DOHH2 (cell line): ENCODE measurements around the gene S100A14.

ENCODE experiments used
- H3F3A ChIP-seq: fragments of 200-600 bp; sonication (generic), shearing (Covaris generic); 2 replicates; pipeline ENCODE4 v1.6.0; 2016; ENCODE audit warnings: antibody characterized with exemption, mild to moderate bottlenecking; ENCODE audit not compliant: control insufficient read depth, insufficient read depth
- H3K27ac ChIP-seq: fragments of 200-600 bp; sonication (generic); 2 replicates; pipeline ENCODE4 v1.5.1; 2014; ENCODE audit warnings: low read depth, mild to moderate bottlenecking, low read length, moderate library complexity
- H3K27me3 ChIP-seq: fragments of 200-600 bp; sonication (generic); 2 replicates; pipeline ENCODE4 v1.6.1; 2014; ENCODE audit warnings: mild to moderate bottlenecking, low read length, mixed read lengths; ENCODE audit not compliant: control insufficient read depth
- H3K36me3 ChIP-seq: fragments of 200-600 bp; sonication (generic); 2 replicates; pipeline ENCODE4 v1.6.1; 2014; ENCODE audit warnings: mild to moderate bottlenecking, low read length, moderate library complexity, mixed read lengths; ENCODE audit not compliant: control insufficient read depth
- H3K4me1 ChIP-seq: fragments of 200-600 bp; sonication (generic); 2 replicates; pipeline ENCODE4 v1.6.1; 2014; ENCODE audit warnings: mild to moderate bottlenecking, low read length, mixed read lengths; ENCODE audit not compliant: control insufficient read depth
- H3K4me2 ChIP-seq: fragments of 200-600 bp; sonication (generic); 2 replicates; pipeline ENCODE4 v1.6.0; 2014; ENCODE audit warnings: mild to moderate bottlenecking, low read length, moderate library complexity
- H3K4me3 ChIP-seq: fragments of 200-600 bp; sonication (generic); 2 replicates; pipeline ENCODE4 v1.5.1; 2014; ENCODE audit warnings: mild to moderate bottlenecking, low read length, mixed read lengths
- H3K79me2 ChIP-seq: fragments of 200-600 bp; sonication (generic); 2 replicates; pipeline ENCODE4 v1.6.1; 2014; ENCODE audit warnings: mild to moderate bottlenecking, low read length, mixed read lengths; ENCODE audit not compliant: control insufficient read depth
- H3K9me2 ChIP-seq: fragments of 200-600 bp; sonication (generic); replicated peaks from 2 replicates; pipeline ENCODE4 v1.6.1; 2014; ENCODE audit warnings: mild to moderate bottlenecking, low read length, mixed read lengths; ENCODE audit not compliant: control insufficient read depth
- H3K9me3 ChIP-seq: fragments of 200-600 bp; sonication (generic); 2 replicates; pipeline ENCODE4 v1.6.1; 2014; ENCODE audit warnings: antibody characterized with exemption, low read length, mixed read lengths; ENCODE audit not compliant: control insufficient read depth, insufficient read depth
- H4K20me1 ChIP-seq: fragments of 200-600 bp; sonication (generic); 2 replicates; pipeline ENCODE4 v1.6.0; 2014; ENCODE audit warnings: low read depth, mild to moderate bottlenecking, antibody characterized with exemption, low read length, moderate library complexity; ENCODE audit not compliant: control insufficient read depth, insufficient read depth
- CTCF ChIP-seq: fragments of 200-600 bp; sonication (generic); IDR thresholded peaks from one replicate; pipeline ENCODE4 v1.5.1; 2014; ENCODE audit warnings: antibody characterized with exemption, mild to moderate bottlenecking, low read depth, low read length; ENCODE audit not compliant: poor library complexity, severe bottlenecking
- EZH2phosphoT487 ChIP-seq: fragments of 200-600 bp; sonication (generic); IDR thresholded peaks from 2 replicates; pipeline ENCODE4 v1.6.1; 2017; ENCODE audit warnings: borderline replicate concordance, mild to moderate bottlenecking, antibody characterized with exemption, low read length, moderate library complexity, mixed read lengths

Gene S100A14

GRCh38 chr1:153633754-153634665 lies 17.9 kb upstream of the S100A14 start, which contains the start of gene CHTOP:
Gene CHTOP (plus strand): TSS chr1:153634066. CDS start chr1:153636589, 2,523 bp downstream.
- H3K79me2 ChIP-seq: peaks cover 42% of the 10 kb centered on the region
- H3K9me2 ChIP-seq: no peaks in the 10 kb centered on the region
- H3K27me3 ChIP-seq: no peaks in the 10 kb centered on the region
- H3K27ac ChIP-seq: peak within 1 kb of the TSS; percentile 98
- H3K4me2 ChIP-seq: peak within 1 kb of the TSS; percentile 66
- H3K9me3 ChIP-seq: no peaks in the 10 kb centered on the region
- no peaks in the 10 kb centered on the region for H4K20me1 ChIP-seq
- peaks cover 3% of the 10 kb centered on the region; the same call in 1 of the 2 replicates for H3F3A ChIP-seq
- H3K36me3 ChIP-seq: peaks cover 41% of the 10 kb centered on the region
- H3K4me1 ChIP-seq: peaks cover 15% of the 10 kb centered on the region
- peak within 1 kb of the TSS; percentile 88 for H3K4me3 ChIP-seq
- no peak for TF ChIP-seq CTCF
- TF ChIP-seq EZH2phosphoT487: no peak

GRCh38 chr1:153633161-153633753 lies 17.1 kb upstream of the S100A14 start:
- H3K36me3 ChIP-seq: peaks cover 34% of the 10 kb centered on the region
- peak overlapping the region; percentile 66 for H3K4me2 ChIP-seq
- H3K27ac ChIP-seq: no peak overlapping the region
- peaks cover 3% of the 10 kb centered on the region; the same call in 1 of the 2 replicates for H3F3A ChIP-seq
- no peaks in the 10 kb centered on the region for H3K9me3 ChIP-seq
- peaks cover 22% of the 10 kb centered on the region for H3K4me1 ChIP-seq
- H3K4me3 ChIP-seq: peak overlapping the region; percentile 88
- peaks cover 41% of the 10 kb centered on the region for H3K79me2 ChIP-seq
- no peaks in the 10 kb centered on the region for H3K27me3 ChIP-seq
- no peaks in the 10 kb centered on the region for H4K20me1 ChIP-seq
- TF ChIP-seq EZH2phosphoT487 (no peak), CTCF (no peak)
- no peaks in the 10 kb centered on the region for H3K9me2 ChIP-seq

GRCh38 chr1:153631047-153632022 lies 15.2 kb upstream of the S100A14 start:
- peaks cover 31% of the 10 kb centered on the region for H3K79me2 ChIP-seq
- H3F3A ChIP-seq: peaks cover 3% of the 10 kb centered on the region; the same call in 1 of the 2 replicates
- H3K36me3 ChIP-seq: peaks cover 15% of the 10 kb centered on the region
- no peaks in the 10 kb centered on the region for H3K27me3 ChIP-seq
- H4K20me1 ChIP-seq: no peaks in the 10 kb centered on the region
- H3K4me3 ChIP-seq: no peak overlapping the region
- H3K9me2 ChIP-seq: no peaks in the 10 kb centered on the region
- H3K4me2 ChIP-seq: no peak overlapping the region
- TF ChIP-seq EZH2phosphoT487 (no peak), CTCF (no peak)
- H3K4me1 ChIP-seq: peaks cover 41% of the 10 kb centered on the region
- H3K9me3 ChIP-seq: no peaks in the 10 kb centered on the region
- H3K27ac ChIP-seq: no peak overlapping the region
